Ovary (tissue), 3 donors: Measurements from ENCODE around the gene DST.

Experiments used
- CTCF ChIP-seq, 3 donors: fragments of 450-650 bp in 2 of 3; fragments of 200-600 bp in 1 of 3; IDR thresholded peaks; one replicate each; pipeline versions ENCODE4 v1.5.1 to v1.8.0; 2016 to 2022; ENCODE audit warnings: antibody characterized with exemption in 3 of 3, mild to moderate bottlenecking in 1 of 3
- EP300 ChIP-seq: sonication (generic); formaldehyde crosslinking; IDR thresholded peaks from one replicate; pipeline ENCODE4 v1.6.1; 2017; ENCODE audit warnings: antibody characterized with exemption
- POLR2A ChIP-seq: fragments of 450-650 bp; IDR thresholded peaks from one replicate; pipeline ENCODE4 v1.6.1; 2017; ENCODE audit warnings: antibody characterized with exemption, mild to moderate bottlenecking, moderate library complexity
- donor health status: DM: no; HTN: no; CAD: no.

- TF ChIP-seq POLR2A = no peak
- no peak for TF ChIP-seq CTCF (IDR thresholded peaks at IDR 0.05)
- TF ChIP-seq EP300 = no peak
Observed at GRCh38 chr6:56420296-56420695, 222.4 kb downstream of the DST start.
